GM12878 (cell line): ENCODE data around the gene LRBA. TPM values are rescaled to one million over a fixed set of nuclear protein-coding genes. Genes with fewer than 3 reads are reported as not detected.

Experiments used
- ATAC-seq: fragments of 200-7000 bp; cut with Tn5 transposase; 3 replicates; pipeline ENCODE4 v1.9.1; 2020; ENCODE audit warnings: mild to moderate bottlenecking, moderate library complexity
- BruUV-seq: library from RNA; stranded (reverse); fragments of 400-500 nt; replicated peaks from 2 replicates; lab custom pipeline; 2021; lab: Mats Ljungman, UMichigan
- CTCF ChIA-PET: fragments of 300-600 bp; sonication (Branson Sonifier 250); formaldehyde crosslinking; extraction: SDS; loops from one replicate; lab custom pipeline; 2021; ENCODE audit warnings: inconsistent platforms; lab: Yijun Ruan, JAX
- POLR2A ChIA-PET: fragments of 350-600 bp; formaldehyde crosslinking; extraction: SDS; loops from one replicate; lab custom pipeline; 2021; ENCODE audit warnings: inconsistent platforms; lab: Charles Lee
- RAD21 ChIA-PET: fragments of 300-600 bp; sonication (Branson Sonifier 250); formaldehyde crosslinking; loops from one replicate; lab custom pipeline; 2023; ENCODE audit warnings: antibody characterized with exemption; ENCODE audit not compliant: unreplicated experiment; lab: Charles Lee
- SMC1A ChIA-PET: fragments of 300-600 bp; sonication (Branson Sonifier 250); formaldehyde crosslinking; loops from one replicate; lab custom pipeline; 2023; ENCODE audit not compliant: unreplicated experiment, uncharacterized antibody; lab: Charles Lee
- DNase-seq: peaks from one replicate; pipeline ENCODE4 v3.0.0-alpha.2; 2011; ENCODE audit warnings: low read depth, low spot score
- FAIRE-seq: peaks from 3 replicates; lab custom pipeline; 2011; peaks lifted over from hg19 to GRCh38; lab: Jason Lieb, UNC
- H2AFZ ChIP-seq: 2 replicates; pipeline ENCODE4 v1.6.0; 2011; ENCODE audit warnings: low read depth, low read length, control low read depth; ENCODE audit not compliant: control insufficient read depth
- H3K27ac ChIP-seq: 2 replicates; pipeline ENCODE4 v1.5.1; 2011; ENCODE audit warnings: control low read depth; ENCODE audit not compliant: control insufficient read depth, insufficient read depth
- H3K27me3 ChIP-seq, 2 experiments: replicated peaks in 1 of 2; 2 replicates each; pipeline versions ENCODE4 v1.6.0 to v1.6.1; 2011; ENCODE audit warnings: low read length in 1 of 2; ENCODE audit not compliant: control insufficient read depth in 2 of 2, insufficient read depth in 2 of 2
- H3K36me3 ChIP-seq, 2 experiments: 2 replicates each; pipeline ENCODE4 v1.5.1; 2011; ENCODE audit warnings: low read length in 1 of 2; ENCODE audit not compliant: control insufficient read depth in 2 of 2, insufficient read depth in 2 of 2
- H3K4me1 ChIP-seq: 2 replicates; pipeline ENCODE4 v1.6.1; 2011; ENCODE audit warnings: mild to moderate bottlenecking, low read length, moderate library complexity, mixed read lengths; ENCODE audit not compliant: control insufficient read depth, insufficient read depth
- H3K4me2 ChIP-seq: 2 replicates; pipeline ENCODE4 v1.6.0; 2011; ENCODE audit warnings: control low read depth; ENCODE audit not compliant: control insufficient read depth, insufficient read depth
- H3K4me3 ChIP-seq: fragments of 200-600 bp; sonication (generic); 2 replicates; pipeline ENCODE4 v1.5.1; 2016
- H3K79me2 ChIP-seq: 2 replicates; pipeline ENCODE4 v1.6.0; 2011; ENCODE audit warnings: low read length; ENCODE audit not compliant: control insufficient read depth, insufficient read depth
- H3K9ac ChIP-seq: 2 replicates; pipeline ENCODE4 v1.8.0; 2011; ENCODE audit warnings: low read length, control low read depth, mixed read lengths; ENCODE audit not compliant: control insufficient read depth, insufficient read depth
- H3K9me3 ChIP-seq: replicated peaks from 3 replicates; pipeline ENCODE4 v1.5.1; 2011; ENCODE audit warnings: mild to moderate bottlenecking, low read length; ENCODE audit not compliant: control insufficient read depth, insufficient read depth
- H4K20me1 ChIP-seq: 2 replicates; pipeline ENCODE4 v1.6.0; 2011; ENCODE audit not compliant: control insufficient read depth, insufficient read depth
- HCFC1 ChIP-seq: fragments of 150-350 bp; IDR thresholded peaks from 2 replicates; pipeline ENCODE4 v1.6.1; 2014; ENCODE audit warnings: low read length
- IRF5 ChIP-seq: fragments of 450-650 bp; IDR thresholded peaks from 2 replicates; pipeline ENCODE4 v1.6.1; 2017; ENCODE audit warnings: borderline replicate concordance
- MEF2A ChIP-seq: IDR thresholded peaks from 2 replicates; pipeline ENCODE4 v1.6.1; 2011; ENCODE audit warnings: low read depth, mild to moderate bottlenecking, low read length, moderate library complexity; ENCODE audit not compliant: insufficient read depth
- MTA3 ChIP-seq: IDR thresholded peaks from 2 replicates; pipeline ENCODE4 v1.6.1; 2012; ENCODE audit warnings: low read length, inconsistent platforms, borderline replicate concordance
- ZNF207 ChIP-seq: fragments of 450-650 bp; IDR thresholded peaks from 2 replicates; pipeline ENCODE4 v1.6.1; 2014; ENCODE audit warnings: antibody characterized with exemption, mild to moderate bottlenecking, borderline replicate concordance
- WGBS: methylation state at CpG from one replicate; pipeline ENCODE4 v1.1.6; 2016; ENCODE audit warnings: low lambda C conversion rate; ENCODE audit not compliant: insufficient replicate concordance, insufficient coverage; ENCODE audit errors: missing lambda C conversion rate; 5-methylcytosine and 5-hydroxymethylcytosine counted together
- in situ Hi-C: fragments of 300-500 bp; cut with MboI; formaldehyde crosslinking; loops from 9 replicates; pipeline ENCODE4 v1.14.3; 2018; ENCODE audit warnings: mixed read lengths
- intact Hi-C: fragments of 100-400 bp; cut with micrococcal nuclease; formaldehyde crosslinking; loops from one replicate; pipeline ENCODE4 v1.14.2; 2022; ENCODE audit not compliant: unreplicated experiment
- polyA plus RNA-seq, 11 experiments: library from polyadenylated mRNA; depleted of rRNA in 4 of 11; unstranded in 6 of 11; stranded (reverse) in 5 of 11; fragments of >200 nt; fragmentation: Nextera tagmentation in 4 of 11; fragmentation: Illumina TruSeq in 1 of 11; extraction: Ambion mirVana in 4 of 11; extraction: Trizol in 1 of 11; gene quantifications; 1 replicate in 1 of 11; 2 replicates in 10 of 11; pipeline versions ENCODE4 v1.2.1 to v1.2.3, GENCODE V29; 2011 to 2016; ENCODE audit warnings: inconsistent platforms in 2 of 11, missing spikeins in 2 of 11, low read depth in 1 of 11
- total RNA-seq, 4 experiments: library from RNA; depleted of rRNA in 3 of 4; stranded (reverse); fragments of >200 nt in 3 of 4; fragmentation: Illumina TruSeq in 1 of 4; extraction: Trizol in 1 of 4; gene quantifications; 2 replicates each; pipeline versions ENCODE4 v1.2.1 to v1.2.3, GENCODE V29; 2013 to 2021

LRBA gene
- total and polyA plus RNA-seq, 10 of the 15 experiments (the other 5 are each of a cell fraction or from before 2014, with no cell fraction given) = 20.3 to 93.4 (median 55.0) TPM

- Histone ChIP-seq H3K27ac (no peak overlapping the region), H3K4me3 (no peak overlapping the region), H4K20me1 (no peaks in the 10 kb centered on the region), H3K79me2 (no peaks in the 10 kb centered on the region), H3K9me3 (no peaks in the 10 kb centered on the region), H3K4me2 (no peak overlapping the region), H3K4me1 (no peaks in the 10 kb centered on the region), H3K27me3 (no peaks in the 10 kb centered on the region; a peak in 1 of 4 replicates), H3K36me3 (no peaks in the 10 kb centered on the region), H3K9ac (no peak overlapping the region), H2AFZ (no peak overlapping the region)
- no peak for DNase-seq
- in situ Hi-C loops = loop anchor here (5.0 kb wide), 1 partner anchor 201 kb away; no protein-coding TSS in a partner anchor
- no peak for FAIRE-seq
- POLR2A ChIA-PET = no interaction called here
- no peak for TF ChIP-seq HCFC1
- no peak for TF ChIP-seq IRF5
- no peak for TF ChIP-seq ZNF207
- TF ChIP-seq MTA3 = no peak
- TF ChIP-seq MEF2A = no peak
- intact Hi-C loops = no loop called here
- BruUV-seq = no TSS peak
- no peak for ATAC-seq
- RAD21 ChIA-PET = interaction anchor here (1.3 kb wide), 1 partner anchor 236 kb away, joined by 5 read pairs; no protein-coding TSS in a partner anchor
- SMC1A ChIA-PET = interaction anchor here (0.9 to 1.0 kb wide), 4 partner anchors 9 to 238 kb away, joined by 3 to 4 read pairs (median 3); no protein-coding TSS in a partner anchor
- 66% methylated on average over 6 of the region's 8 CpGs for WGBS
- CTCF ChIA-PET = interaction anchor here (1.2 to 4.0 kb wide), 5 partner anchors 9 to 219 kb away, joined by 4 to 21 read pairs (median 4); no protein-coding TSS in a partner anchor
Measured at GRCh38 chr4:150217808-150218207, 797.3 kb downstream of the LRBA start.
